SKM-1 treated with dmso at 0.1 percent for 144 hours (cell line): ENCODE measurements around the gene RPP14.
"Not testable (repeated sequence)": the region's sequence is repeated elsewhere in the genome, so short reads cannot be mapped to it uniquely, and the experiment has no call there.

Experiments
- DNase-seq: peaks from one replicate; lab custom pipeline; 2025; ENCODE audit not compliant: unreplicated experiment; lab: John Stamatoyannopoulos, UW

The RPP14 gene

DNA sequence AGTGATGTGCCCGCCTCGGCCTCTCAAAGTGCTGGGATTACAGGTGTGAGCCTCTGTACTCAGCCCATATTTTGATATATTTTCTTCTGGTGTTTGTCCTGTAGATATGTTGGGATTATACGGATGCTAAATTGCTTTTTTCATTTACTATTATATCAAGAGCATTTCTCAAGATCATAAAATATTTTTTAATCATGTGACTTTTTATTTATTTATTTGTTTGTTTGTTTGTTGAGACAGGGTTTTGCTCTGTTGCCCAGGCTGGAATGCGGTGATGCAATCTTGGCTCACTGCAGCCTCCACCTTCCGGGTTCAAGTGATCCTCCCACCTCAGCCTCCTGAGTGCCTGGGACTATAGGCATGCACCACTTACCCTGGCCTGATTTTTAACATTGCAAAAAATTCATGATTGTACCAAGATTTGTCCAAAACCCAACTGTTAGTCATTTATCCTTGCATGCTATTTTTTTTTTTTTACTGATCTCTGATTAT lies 23.9 kb downstream of the RPP14 start:
- DNase-seq = no peak

DNA sequence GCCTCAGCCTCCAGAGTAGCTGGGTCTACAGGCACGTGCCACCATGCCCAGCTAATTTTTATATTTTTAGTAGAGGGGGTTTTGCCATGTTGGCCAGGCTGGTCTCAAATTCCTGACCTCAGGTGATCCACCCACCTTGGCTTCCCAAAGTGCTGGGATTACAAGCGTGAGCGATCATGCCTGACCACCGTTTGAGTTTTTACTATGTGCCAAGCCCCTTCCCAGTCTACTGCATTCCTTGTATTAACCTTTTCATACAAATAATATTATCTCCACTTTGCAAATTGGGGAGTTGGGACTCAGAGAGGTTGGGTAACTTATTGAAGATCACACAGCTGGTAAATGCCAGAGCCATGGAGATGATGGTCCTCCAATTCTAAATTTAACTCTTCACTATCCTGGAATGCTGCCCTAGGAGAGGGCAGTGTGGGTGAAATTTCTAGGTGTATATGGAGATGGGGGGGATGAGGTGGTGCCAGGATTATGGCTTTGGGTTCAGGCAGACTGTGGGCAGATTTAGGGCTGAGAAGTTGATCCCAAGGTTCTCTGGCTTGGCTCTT lies 25.6 kb downstream of the RPP14 start:
- no peak for DNase-seq

DNA sequence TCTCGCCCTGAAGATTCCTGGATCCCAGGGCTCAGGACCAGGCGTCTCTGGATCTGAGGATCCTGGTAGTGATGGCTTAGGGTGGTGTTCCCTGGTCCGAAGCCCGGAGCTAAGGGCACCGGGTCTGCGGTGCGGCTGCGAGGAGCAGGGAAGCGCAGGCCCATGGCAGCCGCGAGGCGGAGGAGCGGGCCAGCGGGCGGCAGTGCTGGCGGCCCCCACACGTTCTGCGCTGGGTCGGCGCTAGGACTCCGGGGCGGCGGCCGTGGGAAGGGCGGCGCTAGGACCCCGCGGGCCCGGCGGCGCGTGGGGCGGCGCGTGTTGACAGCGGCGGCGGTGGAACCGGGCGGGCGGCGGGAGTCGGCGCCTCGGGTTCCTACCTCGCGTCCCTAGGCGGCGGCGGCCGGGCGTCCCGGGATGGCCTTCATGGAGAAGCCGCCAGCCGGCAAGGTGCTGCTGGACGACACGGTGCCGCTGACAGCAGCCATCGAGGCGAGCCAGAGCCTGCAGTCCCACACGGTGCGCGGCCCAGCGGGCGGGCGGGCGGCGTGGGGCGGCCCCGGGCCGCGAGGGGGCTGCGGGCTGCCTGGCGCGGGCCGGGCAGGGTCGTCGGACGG lies 26.6 kb downstream of the RPP14 start, which contains the start of gene PXK:
Gene PXK (plus strand): TSS at position 318 of the 614 bp plus-strand sequence. CDS start 97 bp downstream, at position 415.
- peak; percentile 59 for DNase-seq

DNA sequence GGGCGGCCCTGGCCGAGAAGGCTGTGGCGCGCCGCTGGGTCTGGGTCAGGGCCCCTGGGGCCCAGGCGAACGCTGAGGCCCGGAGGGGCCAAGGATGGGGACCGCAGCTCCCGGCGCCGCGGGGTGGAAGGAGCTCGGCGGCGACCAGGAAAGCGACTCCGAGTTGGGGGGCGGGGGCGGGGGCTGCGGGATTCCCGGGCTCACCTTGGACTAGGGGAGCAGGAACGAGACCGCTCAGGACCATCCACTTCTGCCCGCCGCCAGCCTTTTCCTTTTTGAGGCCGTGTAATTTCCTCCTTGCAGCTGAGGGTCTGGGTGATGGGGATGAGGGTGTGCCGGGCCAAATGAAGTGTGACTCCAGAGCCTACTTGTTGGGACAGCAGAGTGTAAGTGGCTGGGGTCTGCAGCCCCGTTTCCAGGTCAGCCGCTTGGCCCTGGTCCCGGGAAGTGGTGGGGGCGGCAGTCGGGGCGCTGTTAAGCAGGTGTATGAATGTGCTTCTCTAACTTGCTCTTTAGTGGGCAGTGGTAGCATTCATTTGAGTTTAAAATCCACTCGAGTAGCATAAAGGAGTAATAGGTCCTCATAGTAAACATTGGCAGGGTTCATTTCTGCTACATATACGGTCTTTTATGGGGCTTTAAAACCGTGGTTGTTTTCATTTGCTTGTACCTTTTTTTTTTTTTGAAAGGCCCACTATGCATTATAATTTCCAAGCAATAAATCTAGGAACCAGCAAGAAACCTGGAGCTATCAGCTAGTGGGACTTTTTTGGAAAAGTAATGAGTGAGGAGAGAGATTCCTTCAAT lies 27.4 kb downstream of the RPP14 start:
- no peak for DNase-seq

DNA sequence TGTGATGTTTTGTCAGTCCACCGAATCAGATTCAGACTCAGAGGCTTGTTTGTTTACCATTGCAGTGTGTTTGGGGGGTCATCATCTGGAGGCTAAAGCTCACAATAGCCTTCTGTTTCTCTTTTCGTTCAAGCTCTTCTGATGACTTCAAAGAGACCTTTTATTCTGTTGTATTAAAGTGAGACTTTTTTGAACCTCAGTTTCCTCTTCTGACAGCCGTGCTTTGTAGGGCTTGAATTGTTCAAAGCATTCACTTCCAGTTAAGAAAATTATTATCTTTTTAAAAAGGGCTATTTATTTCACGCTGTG lies 27.9 kb downstream of the RPP14 start:
- DNase-seq = no peak

DNA sequence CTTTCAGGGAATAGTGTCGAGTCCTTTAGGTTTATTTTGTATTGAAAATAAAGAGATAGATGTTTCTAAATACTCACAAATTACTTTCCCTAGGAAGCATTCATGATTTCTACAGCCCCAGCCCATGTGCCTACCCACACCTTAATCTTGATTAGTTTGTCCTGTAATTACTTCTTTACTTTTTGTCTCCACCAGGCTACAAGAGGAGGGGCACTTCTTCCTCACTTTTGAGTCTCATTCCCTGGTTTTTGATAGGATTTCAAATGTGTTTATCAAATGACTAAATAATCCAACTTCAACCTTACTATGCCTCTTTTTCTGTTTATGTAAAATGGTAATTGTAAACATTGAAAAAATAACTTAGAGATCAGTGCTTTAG lies 28.4 kb downstream of the RPP14 start:
- no peak for DNase-seq

DNA sequence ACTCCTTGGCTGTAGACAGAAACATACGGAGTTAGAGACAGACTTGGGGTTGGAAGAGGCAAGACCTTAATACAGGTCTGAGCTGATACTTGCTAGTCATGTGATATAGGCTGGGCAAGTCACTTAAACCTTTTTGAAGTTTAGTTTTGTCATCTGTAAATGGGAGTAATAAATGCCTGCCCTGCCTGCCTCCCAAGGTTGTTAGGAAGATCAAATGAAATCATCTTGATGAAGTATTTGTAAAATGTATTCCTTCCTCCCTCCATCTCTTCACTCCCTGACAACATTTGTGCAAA lies 29.6 kb downstream of the RPP14 start:
- DNase-seq = no peak

DNA sequence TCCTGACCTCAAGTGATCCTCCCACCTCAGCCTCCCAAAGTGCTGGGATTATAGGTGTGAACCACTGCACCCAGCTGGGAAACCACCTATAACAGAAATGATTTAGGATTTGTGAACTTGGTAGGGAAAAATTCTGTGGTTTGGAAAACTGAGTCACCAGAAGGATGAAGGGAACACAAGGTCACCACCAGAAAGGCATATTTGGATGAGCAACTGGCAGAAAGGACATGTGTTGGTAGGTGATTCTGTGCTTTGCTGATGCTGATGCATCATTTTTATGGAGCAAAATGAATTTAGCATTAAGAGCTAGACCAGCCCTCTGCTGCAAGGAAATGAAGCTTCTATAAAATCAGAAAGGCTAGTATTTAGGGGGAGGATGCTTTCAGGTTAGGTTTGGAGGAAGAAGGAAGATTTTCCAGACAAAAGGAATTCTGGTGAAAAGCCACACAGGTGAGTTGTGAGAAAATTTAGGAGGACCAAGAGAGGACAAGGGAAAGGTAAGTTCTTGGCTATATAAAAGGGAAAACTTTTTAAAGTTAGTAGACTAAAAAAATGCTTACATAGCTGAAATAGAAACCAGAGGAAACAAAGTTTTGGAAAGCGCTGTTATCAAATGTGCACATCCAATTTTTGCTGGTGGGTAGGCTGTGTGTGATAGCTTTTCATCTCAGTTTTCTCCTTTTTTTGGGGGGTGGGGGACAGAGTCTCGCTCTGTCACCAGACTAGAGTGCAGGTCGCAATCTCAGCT lies 30.3 kb downstream of the RPP14 start:
- DNase-seq = no peak

DNA sequence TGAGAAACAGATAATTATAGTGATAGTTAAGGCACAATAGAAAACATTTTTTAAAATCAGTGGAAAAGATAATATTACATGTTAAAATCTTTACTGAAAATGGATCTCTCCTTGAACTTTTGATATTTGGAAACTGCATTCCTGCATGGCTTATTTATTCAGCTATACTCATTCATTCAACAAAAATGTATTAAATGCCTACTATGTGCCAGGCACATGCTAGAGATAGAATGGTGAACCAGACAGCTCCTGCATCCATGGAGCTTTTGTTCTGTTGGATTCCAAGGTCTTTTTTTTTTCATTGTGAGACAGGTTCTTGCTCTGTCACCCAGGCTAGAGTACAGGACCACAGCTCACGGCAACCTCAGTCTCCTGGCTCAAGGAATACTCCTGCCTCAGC lies 31.1 kb downstream of the RPP14 start:
- DNase-seq = no peak

DNA sequence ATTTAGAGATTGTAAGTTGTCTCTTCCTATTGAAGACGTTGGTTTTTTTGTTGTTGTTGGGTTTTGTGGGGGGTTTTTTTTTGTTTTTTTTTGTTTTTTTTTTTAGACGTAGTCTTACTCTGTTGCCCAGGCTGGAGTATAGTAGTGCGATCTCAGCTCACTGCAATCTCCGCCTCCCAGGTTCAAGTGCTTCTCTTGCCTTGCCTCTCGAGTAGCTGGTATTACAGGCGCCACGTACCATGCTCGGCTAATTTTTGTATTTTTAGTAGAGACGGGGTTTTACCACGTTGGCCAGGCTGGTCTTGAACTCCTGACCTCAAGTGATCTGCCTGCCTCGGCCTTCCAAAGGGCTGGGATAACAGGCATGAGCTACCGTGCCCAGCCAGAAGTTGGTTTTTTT lies 33.1 kb downstream of the RPP14 start:
- not testable (repeated sequence) for DNase-seq

DNA sequence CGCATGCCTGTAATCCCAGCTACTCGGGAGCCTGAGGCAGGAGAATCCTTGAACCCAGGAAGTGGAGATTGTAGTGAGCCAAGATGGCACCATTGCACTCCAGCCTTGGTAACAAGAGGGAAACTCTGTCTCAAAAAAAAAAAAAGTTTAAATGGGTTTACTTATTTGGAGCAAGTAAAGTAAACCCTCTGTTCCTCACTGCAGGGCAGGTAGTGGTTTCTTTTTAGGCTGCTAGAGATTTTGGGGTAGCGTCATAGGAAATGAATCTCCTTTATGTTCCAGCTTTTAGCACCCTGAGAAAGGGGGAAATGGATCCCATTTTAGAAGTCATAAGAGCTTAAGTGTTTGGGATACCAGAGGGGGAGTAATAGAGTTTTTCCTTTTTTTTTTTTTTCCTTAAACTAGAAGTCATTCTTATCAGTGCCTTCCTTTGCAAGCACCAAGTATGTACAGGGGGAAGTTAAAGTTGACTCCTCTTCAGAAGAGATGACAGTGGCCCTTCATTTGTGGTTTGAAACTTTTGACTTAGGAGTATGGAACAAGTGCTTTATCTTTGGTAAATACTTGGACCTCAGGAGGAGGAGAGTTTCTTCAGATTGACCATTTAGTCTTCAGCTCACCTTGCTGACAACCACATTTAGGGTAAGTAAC lies 34.7 kb downstream of the RPP14 start:
- DNase-seq = no peak

DNA sequence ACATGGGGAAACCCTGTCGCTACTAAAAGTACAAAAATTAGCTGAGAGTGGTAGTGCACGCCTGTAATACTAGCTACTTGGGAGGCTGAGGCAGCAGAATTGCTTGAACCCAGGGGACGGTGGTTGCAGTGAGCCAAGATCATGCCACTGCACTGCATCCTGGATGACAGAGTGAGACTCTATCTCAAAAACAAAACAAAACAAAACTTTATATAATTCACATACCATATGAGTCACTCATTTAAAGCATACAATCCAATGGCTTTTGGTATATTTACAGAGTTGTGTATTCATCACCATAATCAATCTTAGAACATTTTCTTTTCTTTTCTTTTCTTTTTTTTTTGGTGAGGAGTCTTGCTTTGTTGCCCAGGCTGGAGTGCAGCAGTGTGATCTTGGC lies 35.3 kb downstream of the RPP14 start:
- DNase-seq = no peak

DNA sequence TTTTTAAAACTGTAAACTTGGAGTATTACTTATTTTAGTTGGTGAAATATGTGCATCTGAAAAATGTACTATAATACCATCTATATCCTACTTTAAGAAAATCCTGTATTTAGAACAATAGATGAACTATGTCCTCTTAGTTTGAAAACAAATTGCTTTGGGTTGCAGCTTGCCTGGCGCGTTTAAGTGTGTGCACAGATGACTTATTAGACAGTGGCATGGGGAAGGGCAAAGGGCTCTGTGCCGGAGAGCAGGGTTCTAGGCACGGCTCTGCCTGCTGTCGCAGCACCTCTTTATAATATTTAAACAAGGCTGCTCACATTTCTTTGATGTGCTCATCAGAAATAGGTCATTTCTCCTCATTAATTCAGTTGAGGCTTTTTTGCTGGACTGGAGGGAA lies 36.6 kb downstream of the RPP14 start:
- DNase-seq = no peak

DNA sequence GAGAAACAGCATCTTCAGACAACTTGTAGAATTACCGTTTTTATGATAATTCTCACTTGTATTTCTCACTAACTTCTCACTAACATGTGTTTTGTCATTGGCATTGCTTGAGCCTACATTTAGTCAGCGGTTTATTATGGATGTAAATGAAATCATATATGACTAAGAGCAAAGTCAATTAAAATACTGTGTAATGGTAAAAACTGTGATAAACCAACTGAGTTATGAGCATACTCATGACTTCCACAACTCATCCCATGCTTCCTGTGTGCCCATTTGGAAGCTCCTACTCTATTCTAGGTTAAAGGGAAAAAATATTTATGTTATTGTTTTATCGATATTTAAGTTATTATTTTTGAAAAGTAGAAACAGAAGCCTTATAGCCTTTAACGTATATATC lies 39.4 kb downstream of the RPP14 start:
- DNase-seq = no peak

DNA sequence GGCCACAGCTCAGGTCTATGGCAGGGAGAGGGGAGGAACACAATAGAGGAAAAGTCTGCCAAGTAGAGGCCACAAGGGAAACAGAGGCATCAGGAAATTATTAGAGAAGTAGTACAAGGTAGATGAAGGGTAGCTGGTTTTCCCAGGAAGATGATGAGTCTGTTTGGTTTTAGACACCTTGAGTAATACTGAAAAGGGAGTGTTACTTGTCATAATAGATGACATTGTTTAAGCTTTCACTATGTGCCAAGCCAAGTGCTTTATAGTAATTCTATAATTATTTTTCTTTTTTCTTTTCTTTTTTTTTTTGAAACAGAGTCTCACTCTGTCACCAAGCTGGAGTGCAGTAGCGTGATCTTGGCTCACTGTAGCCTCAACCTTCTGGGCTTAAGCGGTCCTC lies 40.3 kb downstream of the RPP14 start:
- no peak for DNase-seq

DNA sequence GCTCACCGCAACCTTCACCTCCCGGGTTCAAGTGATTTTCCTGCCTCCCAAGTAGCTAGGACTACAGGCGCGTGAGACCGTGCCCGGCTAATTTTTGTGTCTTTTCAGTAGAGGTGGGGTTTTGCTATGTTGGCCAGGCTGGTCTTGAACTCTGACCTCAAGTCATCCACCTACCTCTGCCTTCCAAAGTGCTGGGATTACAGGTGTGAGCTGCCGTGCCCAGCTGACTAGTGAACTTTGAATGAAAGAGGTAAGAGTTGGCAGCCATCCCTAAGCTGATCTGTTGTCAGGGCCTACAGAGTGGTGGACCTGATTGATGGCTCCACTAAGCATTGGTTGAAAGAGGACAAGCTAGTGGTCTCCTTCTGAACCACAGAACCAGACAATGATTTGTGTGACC lies 41.9 kb downstream of the RPP14 start:
- DNase-seq = no peak

DNA sequence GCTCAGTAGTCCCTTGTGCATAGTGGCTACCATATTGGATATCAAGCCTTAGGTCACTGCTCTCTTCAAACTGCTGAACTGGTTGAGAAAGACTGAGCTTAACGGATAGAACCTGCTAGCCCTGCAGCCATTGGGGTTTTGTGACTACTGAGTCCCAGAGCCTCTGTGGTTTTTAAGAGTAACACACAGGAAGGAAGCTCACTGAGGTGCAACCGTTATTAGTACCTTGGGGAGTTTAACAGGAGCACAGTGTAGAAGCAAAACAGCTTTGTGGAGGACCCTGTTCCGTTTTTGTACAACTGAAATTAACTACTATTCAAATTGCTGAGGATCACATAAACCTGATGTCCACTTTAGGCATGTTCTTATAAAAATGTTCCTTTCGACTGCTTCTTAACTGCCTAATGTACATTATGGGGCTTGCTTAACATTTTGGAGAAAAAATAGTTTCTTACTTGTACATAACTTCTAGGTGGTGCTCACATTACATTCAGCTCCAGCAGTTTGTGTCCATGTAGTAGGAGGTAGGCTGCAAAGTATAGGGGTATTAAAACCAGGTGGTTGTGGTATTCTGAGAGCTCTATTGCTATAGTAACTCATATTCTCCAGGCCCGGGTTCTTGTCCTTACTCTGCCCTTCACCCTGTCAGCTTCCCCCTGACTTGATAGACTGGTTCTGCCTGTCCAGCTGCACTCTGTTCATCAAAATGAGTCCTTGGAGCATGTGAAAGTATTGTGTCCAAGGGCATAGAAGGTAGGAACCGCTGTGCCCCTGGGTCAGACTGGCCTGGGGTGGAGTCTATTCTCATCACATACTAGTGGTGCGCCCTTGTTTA lies 44.0 kb downstream of the RPP14 start:
- peak; percentile 76 for DNase-seq

DNA sequence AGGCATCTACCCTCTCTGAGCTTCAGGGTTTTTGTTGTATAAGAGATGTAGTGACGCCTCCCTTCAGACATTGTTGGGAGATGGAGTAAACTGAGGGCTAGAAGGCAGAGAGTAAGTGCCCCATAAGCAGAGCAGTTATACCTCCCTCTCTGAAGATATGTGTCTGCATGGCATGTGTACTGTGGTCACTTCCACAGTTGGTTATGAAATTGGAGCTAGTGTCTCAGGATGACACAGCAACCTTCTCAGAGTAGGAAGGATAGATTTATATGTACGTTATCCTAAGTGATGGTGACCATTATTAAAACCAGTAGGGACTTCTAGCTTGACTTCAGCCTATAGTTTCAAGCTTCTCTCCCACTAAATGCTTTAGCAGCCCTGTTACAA lies 44.6 kb downstream of the RPP14 start:
- DNase-seq = peak; percentile 67

DNA sequence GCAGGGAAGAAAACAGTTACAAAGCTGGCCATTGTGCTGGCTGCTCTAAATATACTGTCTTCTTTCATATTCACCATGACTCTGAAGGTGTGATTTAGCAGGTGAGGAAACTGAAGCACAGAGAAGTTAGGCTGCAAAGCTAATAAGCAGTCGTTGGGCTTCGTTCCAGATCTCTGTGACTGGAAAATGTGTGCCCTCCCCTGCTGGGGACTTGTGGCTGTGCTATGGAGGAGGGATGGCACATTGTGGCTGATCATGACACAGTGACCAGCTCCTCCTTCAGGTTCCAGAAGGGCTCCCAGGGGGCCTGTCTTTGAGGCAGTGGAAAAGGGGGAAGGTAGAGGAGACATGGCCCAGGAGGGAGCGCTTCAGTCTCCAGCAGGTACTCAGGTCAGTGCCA lies 45.9 kb downstream of the RPP14 start:
- peak; percentile 23 for DNase-seq

DNA sequence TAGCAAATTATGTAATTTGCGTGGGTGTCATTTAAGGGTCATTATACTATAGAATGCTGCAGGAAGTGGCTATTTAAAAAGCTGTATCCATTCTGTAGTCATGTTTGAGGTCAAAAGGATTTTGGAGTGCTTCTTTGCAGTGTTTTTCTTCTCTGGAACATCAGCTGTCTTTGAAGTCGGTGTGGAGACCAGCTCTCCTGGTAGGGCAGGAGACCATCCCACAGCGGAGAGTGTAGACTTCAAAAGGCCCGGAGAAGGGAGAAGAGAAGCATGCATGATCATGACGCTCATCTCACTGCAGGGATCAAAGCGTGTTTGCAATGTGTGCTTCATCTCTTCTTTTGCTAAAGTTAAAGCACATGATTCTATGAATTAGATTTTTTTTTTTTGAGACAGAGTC lies 46.6 kb downstream of the RPP14 start:
- no peak for DNase-seq
